ENCODE measurements around the gene TPRN. TPM values are rescaled to one million over a fixed set of nuclear protein-coding genes. Genes with fewer than 3 reads are reported as not detected.

Gene TPRN
- total and polyA plus RNA-seq, 9 of the 15 experiments (the other 6 are each of a cell fraction or from before 2014, with no cell fraction given), result 0.31 to 31.9 (median 4.4) TPM

GRCh38 chr9:137236238-137236935 is 35.8 kb upstream of the TPRN start (continued):
- TF ChIP-seq CTBP1 (IDR thresholded peaks at IDR 0.05; ENCODE audit: borderline replicate concordance) (peak; percentile 84), NFIC (IDR thresholded peaks at IDR 0.05) (peak; percentile 69), ZBTB17 (CRISPR knock-in tag; IDR thresholded peaks at IDR 0.05) (0 out of 2 replicates have a peak, but pooled peaks have one; percentile 13), MAX (CRISPR knock-in tag; IDR thresholded peaks at IDR 0.05) (peak; percentile 75), GTF3C2 (IDR thresholded peaks at IDR 0.05; ENCODE audit: borderline replicate concordance, extremely low read depth, insufficient read length) (no peak), U2AF2 (optimal IDR thresholded peaks at IDR 0.05; ENCODE audit: low read depth, low read length) (no peak), SAFB2 (IDR thresholded peaks at IDR 0.05; ENCODE audit: borderline replicate concordance, low read depth, low read length, severe bottlenecking) (no peak), MYC (IDR thresholded peaks at IDR 0.05; ENCODE audit: low read depth, low read length) (peak; percentile 72), MYC (CRISPR knock-in tag; IDR thresholded peaks at IDR 0.05; ENCODE audit: borderline replicate concordance, low read depth) (no peak), AFF1 (IDR thresholded peaks at IDR 0.05; ENCODE audit: low read depth in 1 of 2, partially characterized antibody in 2 of 2) (peak in 1 of 2 experiments; percentile 68), MTA2 (IDR thresholded peaks at IDR 0.05; ENCODE audit: low read depth) (peak; percentile 71), HMGN3 (IDR thresholded peaks at IDR 0.05; ENCODE audit: borderline replicate concordance, extremely low read depth, insufficient read length, low read depth, low read length) (peak; percentile 88), TEAD4 (IDR thresholded peaks at IDR 0.05; ENCODE audit: low read length) (peak; percentile 68), TEAD4 (CRISPR knock-in tag; IDR thresholded peaks at IDR 0.05; ENCODE audit: borderline replicate concordance) (no peak), THAP12 (CRISPR knock-in tag; IDR thresholded peaks at IDR 0.05) (no peak), ETV5 (CRISPR knock-in tag; IDR thresholded peaks at IDR 0.05; ENCODE audit: low read depth) (peak; percentile 92), CREB1 (IDR thresholded peaks at IDR 0.05) (0 out of 2 replicates have a peak, but pooled peaks have one; percentile 33), CREB1 (CRISPR knock-in tag; IDR thresholded peaks at IDR 0.05) (peak; percentile 71; the same call in 1 of the 2 replicates)
